HCT116 (cell line): ENCODE results near the gene RASSF7.

ENCODE experiments used
- EZH2 ChIP-seq: fragments of 200-600 bp; sonication (generic); IDR thresholded peaks from 2 replicates; pipeline ENCODE4 v1.6.1; 2017; ENCODE audit warnings: antibody characterized with exemption, mixed run types
- POLR2A ChIP-seq: IDR thresholded peaks from 2 replicates; pipeline ENCODE4 v1.7.0; 2011; ENCODE audit warnings: borderline replicate concordance; ENCODE audit not compliant: insufficient read depth, insufficient read length; ENCODE audit errors: extremely low read depth
- TF ChIP-seq, protein P1 (sequence below), 3 experiments: fragments of 200-600 bp in 1 of 3; sonication (generic) in 1 of 3; IDR thresholded peaks in 2 of 3; conservative IDR thresholded peaks in 1 of 3; 2 replicates each; pipeline ENCODE4 v1.5.1; 2012 to 2017; ENCODE audit warnings: low read depth in 2 of 3, low read length in 2 of 3, antibody characterized with exemption in 1 of 3, borderline replicate concordance in 1 of 3, control low read depth in 1 of 3, mild to moderate bottlenecking in 1 of 3, mixed read lengths in 1 of 3, mixed run types in 1 of 3, moderate library complexity in 1 of 3; ENCODE audit not compliant: insufficient read depth in 1 of 3
- TF ChIP-seq, protein P2 (sequence below): IDR thresholded peaks from 2 replicates; pipeline ENCODE4 v1.6.1; 2012; ENCODE audit warnings: low read depth

DNA sequence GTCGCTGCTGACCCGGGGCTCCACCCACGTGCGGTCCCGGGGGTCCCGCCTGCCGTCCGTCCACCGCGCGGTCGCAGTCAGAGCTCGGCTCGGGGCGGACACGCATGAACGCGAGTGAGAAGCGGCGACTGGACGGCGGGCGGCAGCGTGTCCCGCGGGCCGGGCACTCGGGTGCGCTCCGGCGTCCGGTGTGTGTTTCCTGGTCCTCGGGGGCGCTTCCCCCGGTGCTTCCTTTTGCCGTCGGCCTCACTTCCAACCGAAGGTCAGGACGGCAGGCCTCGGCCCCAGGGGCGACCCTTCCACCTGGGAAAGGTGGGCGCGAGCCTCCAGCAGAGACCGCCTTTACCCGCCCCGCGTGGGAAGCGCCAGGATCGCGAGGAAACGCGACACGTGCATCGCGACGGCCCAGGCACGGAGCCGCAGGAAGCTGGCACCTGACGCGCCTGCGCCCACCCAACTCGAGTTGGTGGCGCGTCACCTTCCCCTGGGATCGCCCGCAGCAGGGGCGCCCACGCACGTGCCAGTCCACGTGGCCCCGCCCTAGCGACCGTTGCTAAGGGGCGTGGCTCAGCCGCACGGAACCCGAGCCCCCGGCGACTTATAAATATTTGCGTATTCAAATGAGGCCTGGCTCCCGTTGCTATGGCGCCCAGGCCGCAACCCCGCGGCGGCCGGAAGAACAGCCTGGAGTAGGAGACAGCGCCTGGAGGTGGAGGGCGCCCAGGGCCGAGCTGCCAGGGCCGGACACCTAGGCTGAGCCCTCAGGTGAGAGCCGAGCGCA is 23.7 kb upstream of the RASSF7 start, which contains the start of gene LRRC56:
- no peak for TF ChIP-seq EZH2
- TF ChIP-seq, protein P1, sequence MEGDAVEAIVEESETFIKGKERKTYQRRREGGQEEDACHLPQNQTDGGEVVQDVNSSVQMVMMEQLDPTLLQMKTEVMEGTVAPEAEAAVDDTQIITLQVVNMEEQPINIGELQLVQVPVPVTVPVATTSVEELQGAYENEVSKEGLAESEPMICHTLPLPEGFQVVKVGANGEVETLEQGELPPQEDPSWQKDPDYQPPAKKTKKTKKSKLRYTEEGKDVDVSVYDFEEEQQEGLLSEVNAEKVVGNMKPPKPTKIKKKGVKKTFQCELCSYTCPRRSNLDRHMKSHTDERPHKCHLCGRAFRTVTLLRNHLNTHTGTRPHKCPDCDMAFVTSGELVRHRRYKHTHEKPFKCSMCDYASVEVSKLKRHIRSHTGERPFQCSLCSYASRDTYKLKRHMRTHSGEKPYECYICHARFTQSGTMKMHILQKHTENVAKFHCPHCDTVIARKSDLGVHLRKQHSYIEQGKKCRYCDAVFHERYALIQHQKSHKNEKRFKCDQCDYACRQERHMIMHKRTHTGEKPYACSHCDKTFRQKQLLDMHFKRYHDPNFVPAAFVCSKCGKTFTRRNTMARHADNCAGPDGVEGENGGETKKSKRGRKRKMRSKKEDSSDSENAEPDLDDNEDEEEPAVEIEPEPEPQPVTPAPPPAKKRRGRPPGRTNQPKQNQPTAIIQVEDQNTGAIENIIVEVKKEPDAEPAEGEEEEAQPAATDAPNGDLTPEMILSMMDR (IDR thresholded peaks at IDR 0.05 in 2 of 3, conservative IDR thresholded peaks at IDR 0.05 in 1 of 3; ENCODE audit: borderline replicate concordance in 1 of 3, insufficient read depth in 1 of 3, low read depth in 2 of 3, low read length in 2 of 3): no peak
- TF ChIP-seq POLR2A: no peak
- TF ChIP-seq, protein P2, sequence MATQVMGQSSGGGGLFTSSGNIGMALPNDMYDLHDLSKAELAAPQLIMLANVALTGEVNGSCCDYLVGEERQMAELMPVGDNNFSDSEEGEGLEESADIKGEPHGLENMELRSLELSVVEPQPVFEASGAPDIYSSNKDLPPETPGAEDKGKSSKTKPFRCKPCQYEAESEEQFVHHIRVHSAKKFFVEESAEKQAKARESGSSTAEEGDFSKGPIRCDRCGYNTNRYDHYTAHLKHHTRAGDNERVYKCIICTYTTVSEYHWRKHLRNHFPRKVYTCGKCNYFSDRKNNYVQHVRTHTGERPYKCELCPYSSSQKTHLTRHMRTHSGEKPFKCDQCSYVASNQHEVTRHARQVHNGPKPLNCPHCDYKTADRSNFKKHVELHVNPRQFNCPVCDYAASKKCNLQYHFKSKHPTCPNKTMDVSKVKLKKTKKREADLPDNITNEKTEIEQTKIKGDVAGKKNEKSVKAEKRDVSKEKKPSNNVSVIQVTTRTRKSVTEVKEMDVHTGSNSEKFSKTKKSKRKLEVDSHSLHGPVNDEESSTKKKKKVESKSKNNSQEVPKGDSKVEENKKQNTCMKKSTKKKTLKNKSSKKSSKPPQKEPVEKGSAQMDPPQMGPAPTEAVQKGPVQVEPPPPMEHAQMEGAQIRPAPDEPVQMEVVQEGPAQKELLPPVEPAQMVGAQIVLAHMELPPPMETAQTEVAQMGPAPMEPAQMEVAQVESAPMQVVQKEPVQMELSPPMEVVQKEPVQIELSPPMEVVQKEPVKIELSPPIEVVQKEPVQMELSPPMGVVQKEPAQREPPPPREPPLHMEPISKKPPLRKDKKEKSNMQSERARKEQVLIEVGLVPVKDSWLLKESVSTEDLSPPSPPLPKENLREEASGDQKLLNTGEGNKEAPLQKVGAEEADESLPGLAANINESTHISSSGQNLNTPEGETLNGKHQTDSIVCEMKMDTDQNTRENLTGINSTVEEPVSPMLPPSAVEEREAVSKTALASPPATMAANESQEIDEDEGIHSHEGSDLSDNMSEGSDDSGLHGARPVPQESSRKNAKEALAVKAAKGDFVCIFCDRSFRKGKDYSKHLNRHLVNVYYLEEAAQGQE: no peak
